GM19043 (cell line): Measurements from ENCODE around the gene TTC28.
"Not testable (repeated sequence)": the region's sequence is repeated elsewhere in the genome, so short reads cannot be mapped to it uniquely, and the experiment has no call there.

Source experiments
- ATAC-seq: cut with Tn5 transposase; IDR thresholded peaks from one replicate; pipeline ENCODE4 v1.9.1; 2021; ENCODE audit warnings: low read depth; ENCODE audit not compliant: unreplicated experiment

Gene TTC28

DNA sequence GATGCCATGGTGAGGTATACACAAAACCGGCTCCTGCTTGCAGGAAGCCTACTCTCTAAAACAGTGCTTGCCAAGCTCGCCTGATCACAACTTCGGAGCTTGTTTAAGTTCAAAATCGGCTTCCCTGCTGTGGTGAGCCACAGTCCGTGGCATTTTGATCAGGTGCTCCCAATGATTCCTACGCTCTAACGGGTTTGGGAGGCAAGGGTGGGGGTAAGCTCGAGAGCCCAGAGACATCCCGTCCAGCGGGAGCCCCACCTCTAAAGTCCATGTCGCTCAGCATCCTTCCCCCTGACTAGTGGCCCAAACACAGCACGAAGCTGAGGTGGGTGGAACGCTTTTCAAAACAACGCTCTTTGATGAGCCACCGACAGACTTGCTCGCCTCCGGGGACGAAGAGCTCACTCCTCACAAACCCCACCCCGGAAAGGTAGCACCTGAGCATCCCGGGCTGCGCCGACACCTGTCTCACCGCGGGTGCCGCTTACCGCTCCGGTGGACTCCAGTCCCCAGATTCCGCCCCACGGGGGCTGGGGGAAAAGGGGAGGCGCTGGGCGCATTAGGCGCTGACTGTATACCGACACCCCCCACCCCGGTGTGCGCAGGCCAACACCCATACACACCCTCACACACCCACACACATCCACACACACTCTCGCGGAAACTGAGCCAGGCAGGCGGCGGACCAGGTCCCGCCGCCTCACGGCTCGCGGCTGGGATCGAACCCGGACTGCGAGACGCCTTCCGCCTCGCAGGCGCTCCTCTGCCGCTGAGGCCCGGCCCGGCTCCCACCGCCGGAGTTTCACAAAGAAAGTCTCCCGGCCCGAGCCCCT lies 646 bp downstream of the TTC28 start:
- ATAC-seq, result not testable (repeated sequence)

DNA sequence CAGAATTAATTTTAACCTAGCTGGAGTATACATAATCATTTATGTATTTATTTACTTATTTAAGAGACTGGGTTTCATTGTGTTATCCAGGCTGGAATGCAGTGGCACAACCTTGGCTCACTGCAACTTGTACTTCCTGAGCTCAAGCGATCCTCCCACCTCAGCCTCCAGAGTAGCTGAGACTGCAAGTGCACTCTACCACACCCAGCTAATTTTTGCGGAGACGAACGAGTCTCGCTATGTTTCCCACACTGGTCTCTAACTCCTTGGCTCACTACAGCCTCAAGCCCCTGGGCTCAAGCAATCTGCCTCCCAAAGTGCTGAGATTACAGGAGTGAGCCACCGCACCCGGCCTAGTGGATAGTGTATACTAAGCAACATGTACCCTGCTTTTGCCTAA lies 1.5 kb downstream of the TTC28 start:
- ATAC-seq, result not testable (repeated sequence)

DNA sequence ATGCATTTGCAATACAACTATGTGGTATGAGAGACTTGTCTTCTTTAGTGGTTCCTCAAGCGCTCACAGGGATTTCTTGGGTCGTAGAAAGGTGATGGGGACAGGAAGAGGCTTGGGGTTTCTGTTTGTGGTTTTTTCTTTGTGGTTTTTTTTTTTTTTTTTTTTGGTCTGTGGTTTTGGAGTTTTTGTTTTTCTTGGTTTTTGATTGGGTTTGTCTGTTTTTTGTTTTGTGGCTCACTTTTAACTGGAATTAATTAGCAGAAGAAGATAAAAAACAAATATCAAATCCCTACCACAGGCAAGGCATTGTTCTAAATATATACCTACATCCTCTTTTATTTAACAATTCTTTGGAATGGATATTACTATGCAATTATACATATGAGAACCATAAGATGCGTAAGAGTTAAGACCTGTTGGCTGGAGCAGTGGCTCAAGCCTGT lies 5.5 kb downstream of the TTC28 start:
- no peak for ATAC-seq

DNA sequence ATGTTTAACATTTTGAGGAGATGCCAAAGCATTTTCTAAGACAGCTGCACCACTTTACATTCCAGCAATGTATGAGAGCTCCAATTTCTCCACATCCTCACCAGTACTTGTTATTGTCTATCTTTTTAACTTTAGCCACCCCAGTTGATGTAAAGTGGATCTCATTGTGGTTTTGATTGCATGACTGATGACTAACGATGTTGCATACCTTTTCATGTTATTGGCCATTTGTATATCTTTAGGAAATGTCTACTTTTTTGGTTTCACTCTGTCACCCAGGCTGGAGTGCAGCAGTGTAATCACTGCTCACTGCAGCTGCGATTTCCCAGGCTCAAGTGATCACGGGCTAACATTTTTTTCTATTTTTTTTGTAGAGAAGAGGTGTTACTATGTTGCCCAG lies 8.9 kb downstream of the TTC28 start:
- no peak for ATAC-seq

DNA sequence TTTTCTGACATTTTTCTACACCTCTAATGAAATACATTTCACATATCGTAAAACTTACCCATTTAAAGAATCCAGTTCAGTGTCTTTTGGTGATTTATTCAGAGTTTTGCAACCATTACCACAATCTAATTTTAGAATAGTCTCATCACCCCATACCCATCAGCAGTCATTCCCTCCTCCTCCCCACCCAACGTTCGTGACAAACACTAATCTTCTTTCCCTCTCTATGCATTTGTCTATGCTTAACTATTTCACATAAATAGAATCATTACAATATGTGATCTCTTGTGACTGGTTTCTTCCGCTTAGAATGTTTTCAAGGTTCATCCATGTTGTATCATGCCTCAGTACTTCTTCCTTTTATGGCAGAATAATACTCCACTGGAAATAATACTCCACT lies 9.5 kb downstream of the TTC28 start:
- ATAC-seq, result no peak

DNA sequence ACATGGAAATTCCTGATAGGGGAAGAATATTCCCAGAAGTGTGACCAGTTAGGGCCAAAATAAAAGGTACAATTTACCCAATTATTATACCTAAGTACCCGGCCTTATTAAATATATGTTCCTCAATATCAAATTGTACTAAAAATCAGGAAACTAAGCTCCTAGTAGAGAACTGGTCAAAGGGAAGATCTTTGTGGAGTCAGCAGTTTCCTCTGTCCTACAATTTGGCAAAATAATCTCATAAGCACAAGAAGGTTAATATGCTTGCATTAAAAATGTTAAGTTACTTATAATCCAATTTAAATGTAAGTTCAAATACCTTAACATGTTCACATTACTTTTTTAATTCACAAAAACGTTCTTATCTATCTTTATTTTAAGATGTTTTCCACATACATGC lies 10.3 kb downstream of the TTC28 start:
- ATAC-seq, result no peak

- ATAC-seq, result not testable (repeated sequence)
Observed at GRCh38 chr22:28663569-28663942, 16.1 kb downstream of the TTC28 start.

DNA sequence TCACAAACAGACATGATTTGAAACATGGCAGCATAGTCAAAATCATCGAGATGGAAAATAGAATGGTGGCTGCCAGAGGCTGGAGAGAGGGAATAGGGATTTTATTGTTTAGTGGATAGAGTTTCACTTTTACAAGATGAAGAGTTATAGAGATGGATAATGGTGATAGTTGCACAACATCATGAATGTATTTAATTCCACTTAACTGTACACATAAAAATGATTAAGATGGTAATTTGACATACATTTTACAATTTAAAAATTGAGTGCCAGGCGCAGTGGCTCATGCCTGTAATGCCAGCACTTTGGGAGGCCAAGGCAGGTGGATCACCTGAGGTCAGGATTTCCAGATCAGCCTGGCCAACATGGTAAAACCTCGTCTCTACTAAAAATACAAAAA lies 21.2 kb downstream of the TTC28 start:
- ATAC-seq, result no peak

DNA sequence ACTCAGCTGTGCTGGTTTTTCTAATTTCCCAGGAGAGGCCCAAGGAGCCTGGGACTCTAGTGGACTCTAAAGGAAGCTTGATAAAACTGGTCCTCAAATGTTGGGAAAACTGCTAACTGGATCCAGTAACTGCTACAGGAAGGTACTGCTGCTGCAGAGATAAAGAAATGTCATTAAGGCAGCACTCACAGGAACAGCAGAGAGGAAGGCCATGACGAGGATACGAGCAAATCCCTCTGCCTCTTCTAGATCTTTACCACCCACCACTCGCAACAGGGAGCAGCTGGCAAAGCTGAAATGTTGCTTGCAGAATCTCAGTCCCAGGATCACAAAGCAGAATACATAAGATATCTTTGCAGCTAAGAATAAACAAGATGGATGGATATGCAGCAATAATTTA lies 23.5 kb downstream of the TTC28 start:
- no peak for ATAC-seq

- ATAC-seq, result no peak
Observed at GRCh38 chr22:28650463-28650862, 29.2 kb downstream of the TTC28 start.

- no peak for ATAC-seq
Observed at GRCh38 chr22:28648792-28649191, 30.8 kb downstream of the TTC28 start.

- ATAC-seq, result no peak
Observed at GRCh38 chr22:28647216-28647615, 32.4 kb downstream of the TTC28 start.

- ATAC-seq, result no peak
Observed at GRCh38 chr22:28639321-28639720, 40.3 kb downstream of the TTC28 start.

DNA sequence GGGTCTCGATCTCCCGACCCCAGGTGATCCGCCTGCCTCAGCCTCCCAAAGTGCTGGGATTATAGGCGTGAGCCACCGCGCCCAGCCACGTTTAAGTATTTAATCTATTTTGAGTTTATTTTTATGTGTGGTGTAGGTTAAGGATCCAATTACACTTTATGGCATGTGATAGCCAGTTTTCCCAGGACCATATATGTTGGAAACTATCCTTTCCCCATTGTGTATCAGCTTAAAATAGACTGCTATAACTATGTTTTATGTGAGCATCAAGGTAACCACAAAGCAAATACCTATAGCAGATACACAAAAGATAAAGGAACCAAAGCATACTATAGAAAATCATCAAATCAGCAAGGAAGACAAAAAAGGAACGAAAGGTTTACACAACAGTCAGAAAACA lies 42.4 kb downstream of the TTC28 start:
- no peak for ATAC-seq

DNA sequence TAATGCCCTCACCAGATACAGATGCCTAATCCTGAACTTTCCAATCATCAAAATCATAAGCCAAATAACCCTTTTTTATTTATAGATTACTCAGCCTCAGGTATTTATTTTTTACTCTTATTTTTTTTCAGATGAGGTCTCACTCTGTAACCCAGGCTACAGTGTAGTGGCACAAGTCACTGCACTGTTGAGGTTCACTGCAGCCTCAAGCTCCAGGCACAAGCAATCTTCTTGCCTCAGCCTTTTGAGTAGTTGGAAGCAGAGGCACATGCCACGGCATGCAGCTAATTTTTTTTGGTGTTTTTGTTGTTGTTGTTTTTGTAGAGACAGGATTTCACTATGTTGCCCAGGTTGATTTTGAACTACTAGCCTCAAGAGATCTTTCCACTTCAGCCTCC lies 49.5 kb downstream of the TTC28 start:
- no peak for ATAC-seq

DNA sequence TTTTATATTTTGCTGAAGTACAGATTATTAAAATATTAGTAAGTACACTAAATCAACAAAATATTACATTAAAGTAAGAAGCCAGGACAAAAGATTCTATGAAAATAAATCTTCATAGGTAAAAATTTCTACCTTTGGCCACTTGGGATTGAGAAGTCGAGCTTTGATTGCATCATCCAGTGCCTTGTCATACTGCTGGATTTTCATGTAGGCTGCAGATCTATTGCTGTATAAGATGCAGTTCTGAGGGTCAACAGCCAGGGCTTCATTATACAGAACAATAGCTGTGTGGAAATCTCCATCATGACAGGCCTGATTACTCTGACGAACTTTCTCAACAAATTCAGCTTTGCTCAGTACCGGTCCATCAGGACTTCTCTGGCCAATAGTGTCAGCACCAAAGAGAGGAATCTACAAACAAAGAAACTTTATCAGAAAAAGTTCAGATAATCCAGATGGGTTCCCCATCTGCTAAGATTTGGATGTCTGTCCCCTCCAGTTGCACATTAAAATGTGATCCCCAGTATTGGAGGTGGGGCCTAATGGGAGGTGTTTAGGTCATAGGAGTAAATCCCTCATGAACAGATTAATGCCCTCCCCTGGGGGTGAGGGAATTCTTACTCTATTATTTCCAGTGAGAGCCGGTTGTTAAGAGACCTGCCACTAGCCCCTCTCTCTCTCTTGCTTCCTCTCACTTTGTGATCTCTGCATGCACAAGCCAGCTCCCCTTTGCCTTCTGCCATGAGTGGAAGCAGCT lies 50.0 kb downstream of the TTC28 start:
- ATAC-seq, result no peak

DNA sequence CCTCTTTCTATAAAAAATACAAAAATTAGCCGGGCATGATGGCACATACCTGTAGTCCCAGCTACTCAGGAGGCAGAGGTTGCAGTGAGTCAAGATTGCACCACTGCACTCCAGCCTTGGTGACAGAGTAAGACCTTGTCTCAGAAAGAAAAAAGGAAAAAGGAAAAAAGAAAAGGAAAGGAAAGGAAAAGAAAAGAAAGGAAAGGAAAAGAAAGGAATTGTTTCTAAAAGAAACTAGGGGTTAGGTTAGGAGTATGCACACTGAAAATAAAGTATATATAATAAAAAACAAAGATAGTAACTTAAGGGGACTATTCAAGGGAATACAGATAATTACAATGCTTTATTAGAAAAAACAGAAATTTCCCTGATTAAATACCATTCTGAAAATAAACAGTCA lies 50.9 kb downstream of the TTC28 start:
- no peak for ATAC-seq

GRCh38 chr22:28627791-28628190 lies 51.8 kb downstream of the TTC28 start:
- no peak for ATAC-seq

DNA sequence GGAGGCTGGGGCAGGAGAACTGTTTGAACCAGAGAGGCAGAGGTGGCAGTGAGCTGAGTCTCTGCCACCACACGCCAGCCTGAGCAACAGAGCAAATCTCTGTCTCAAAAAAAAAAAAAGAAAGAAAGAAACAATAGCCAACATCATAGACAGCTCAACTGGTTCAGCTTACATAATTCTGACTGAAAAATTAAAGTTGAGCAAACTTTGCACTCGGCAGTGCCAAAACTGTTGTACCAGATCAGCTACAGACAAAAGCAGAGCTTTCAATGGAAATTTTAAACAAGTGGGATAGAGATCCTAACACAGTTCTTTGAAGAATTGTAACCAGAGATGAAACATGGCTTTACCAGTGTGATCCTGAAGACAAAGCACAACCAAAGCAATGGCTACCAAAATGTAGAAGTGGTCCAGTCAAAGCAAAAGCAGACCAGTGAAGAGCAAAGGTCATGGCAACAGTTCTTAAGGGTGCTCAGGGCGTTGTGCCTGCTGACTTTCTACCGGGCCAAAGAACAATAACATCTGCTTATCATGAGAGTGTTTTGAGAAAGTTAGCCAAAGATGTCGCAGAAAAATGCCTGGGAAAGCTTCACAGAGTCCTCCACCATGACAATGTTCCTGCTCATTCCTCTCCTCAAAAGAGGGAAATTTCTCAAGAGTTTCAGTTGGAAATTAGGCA lies 59.3 kb downstream of the TTC28 start:
- no peak for ATAC-seq

DNA sequence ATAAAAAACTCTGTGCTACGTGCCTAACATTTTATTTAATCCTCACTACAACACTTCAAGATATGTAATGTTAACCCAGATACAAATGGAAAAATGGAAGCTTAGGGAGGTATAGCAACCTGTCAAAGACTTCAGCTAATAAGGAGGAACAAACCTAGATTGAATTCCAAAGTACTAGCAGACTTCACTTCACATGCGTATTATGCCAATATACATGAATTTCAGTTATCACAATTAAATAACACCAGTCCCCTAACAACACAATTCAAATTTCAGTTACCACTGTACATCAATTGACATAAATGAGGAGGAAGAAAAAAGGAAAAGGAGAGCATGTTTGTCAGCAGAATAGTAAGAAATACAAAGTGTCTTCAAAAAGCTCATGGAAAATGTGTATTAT lies 60.4 kb downstream of the TTC28 start:
- ATAC-seq, result no peak

DNA sequence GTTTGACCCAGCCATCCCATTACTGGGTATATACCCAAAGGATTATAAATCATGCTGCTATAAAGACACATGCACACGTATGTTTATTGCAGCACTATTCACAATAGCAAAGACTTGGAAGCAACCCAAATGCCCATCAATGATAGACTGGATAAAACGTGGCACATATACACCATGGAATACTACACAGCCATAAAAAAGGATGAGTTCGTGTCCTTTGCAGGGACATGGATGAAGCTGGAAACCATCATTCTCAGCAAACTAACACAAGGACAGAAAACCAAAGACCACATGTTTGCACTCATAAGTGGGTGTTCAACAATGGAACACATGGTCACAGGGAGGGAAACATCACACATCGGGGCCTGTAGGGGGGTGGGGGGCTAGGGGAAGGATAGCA lies 64.2 kb downstream of the TTC28 start:
- ATAC-seq, result not testable (repeated sequence)
